Measurements from ENCODE around the gene MYH11.

MYH11 gene

DNA sequence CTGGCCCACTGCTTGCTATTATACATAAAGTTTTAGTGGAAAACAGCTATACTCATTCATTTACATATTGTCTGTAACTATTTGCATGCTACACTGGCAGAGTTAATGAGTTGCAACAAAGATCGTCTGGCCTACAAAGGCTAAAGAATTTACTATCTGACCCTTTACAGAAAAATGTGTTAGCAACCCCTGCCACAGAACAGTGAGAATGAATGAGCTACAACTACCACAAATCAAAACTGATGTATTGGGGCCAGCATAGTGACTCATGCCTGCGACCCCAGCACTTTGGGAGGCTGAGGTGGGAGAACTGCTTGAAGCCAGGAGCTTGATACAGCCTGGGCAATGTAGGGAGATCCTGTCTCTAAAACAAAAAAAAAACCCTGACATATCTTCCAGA, 92.7 kb downstream of the MYH11 start:
- DNase-seq (ENCODE audit: extremely low read depth, low read depth), result no peak
- TF ChIP-seq, protein P1, sequence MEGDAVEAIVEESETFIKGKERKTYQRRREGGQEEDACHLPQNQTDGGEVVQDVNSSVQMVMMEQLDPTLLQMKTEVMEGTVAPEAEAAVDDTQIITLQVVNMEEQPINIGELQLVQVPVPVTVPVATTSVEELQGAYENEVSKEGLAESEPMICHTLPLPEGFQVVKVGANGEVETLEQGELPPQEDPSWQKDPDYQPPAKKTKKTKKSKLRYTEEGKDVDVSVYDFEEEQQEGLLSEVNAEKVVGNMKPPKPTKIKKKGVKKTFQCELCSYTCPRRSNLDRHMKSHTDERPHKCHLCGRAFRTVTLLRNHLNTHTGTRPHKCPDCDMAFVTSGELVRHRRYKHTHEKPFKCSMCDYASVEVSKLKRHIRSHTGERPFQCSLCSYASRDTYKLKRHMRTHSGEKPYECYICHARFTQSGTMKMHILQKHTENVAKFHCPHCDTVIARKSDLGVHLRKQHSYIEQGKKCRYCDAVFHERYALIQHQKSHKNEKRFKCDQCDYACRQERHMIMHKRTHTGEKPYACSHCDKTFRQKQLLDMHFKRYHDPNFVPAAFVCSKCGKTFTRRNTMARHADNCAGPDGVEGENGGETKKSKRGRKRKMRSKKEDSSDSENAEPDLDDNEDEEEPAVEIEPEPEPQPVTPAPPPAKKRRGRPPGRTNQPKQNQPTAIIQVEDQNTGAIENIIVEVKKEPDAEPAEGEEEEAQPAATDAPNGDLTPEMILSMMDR (IDR thresholded peaks at IDR 0.05; ENCODE audit: low read depth, low read length), result no peak

DNA sequence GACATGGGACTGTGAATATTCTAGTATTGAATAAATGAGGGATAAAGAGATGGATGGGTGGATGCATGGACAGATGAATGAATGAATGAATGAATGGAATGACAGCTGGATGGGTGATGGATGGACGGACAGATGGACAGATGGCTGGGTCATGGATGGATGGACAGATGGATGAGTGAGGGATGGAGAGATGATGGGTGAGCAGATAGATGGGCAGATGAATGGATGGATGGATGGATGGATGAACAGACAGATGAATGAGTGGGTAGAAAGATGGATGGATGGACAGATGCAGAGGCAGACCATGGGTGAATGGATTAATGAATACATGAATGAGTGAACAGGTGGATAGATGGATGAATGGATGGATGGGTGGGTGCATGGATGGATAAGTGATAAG, 96.7 kb downstream of the MYH11 start:
- no peak for DNase-seq (ENCODE audit: extremely low read depth, low read depth)

DNA sequence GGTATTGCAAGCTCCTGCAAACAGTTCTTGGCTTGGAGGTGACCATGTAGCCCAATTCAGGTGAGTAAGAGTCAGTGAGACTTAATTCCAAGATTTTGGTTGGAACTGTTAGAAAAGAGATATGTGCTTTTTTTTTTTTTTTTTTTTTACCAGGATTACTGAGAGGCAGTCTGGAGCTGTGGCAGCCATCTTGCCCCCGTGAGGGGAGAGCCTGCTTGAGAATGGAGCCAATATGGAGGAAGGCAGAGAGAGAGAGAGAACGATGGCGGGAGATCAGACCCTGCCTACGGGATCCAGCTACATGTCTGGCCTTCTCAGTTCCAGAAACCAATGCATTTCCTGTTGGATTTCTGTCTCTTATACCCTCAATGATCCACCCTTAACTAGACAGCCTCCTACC, 97.8 kb downstream of the MYH11 start:
- DNase-seq (ENCODE audit: extremely low read depth, low read depth), result no peak
- TF ChIP-seq, protein P1 (IDR thresholded peaks at IDR 0.05; ENCODE audit: low read depth, low read length), result no peak

More for the DNA sequence above, 96.7 kb downstream of the MYH11 start:
- TF ChIP-seq, protein P1 (IDR thresholded peaks at IDR 0.05; ENCODE audit: low read depth, low read length), result no peak

DNA sequence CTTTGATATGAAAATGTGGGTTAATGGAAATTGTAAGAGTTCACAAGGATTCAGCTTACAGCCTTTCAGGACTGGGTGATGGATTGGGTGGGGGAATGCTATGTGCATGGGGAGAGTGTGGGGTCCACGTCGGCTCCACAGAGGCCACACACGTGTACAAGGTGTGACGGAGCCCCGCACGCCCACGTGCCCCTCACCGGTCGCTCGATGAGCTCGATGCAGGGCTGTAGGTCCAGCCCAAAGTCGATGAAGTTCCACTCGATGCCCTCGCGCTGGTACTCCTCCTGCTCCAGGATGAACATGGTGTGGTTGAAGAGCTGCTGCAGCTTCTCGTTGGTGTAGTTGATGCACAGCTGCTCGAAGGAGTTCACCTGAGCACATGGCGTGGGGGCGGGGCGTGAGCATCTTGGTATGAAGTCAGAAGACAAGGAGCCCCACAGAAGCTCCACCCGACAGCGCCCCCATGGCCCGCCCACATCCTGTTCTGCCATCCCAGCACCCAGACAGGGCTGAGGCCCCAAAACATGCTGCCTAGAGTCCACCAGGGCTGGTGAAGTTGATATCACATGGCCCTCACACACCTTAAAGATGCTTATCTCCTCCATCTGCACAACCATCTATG, 99.1 kb downstream of the MYH11 start:
- TF ChIP-seq, protein P1 (IDR thresholded peaks at IDR 0.05; ENCODE audit: low read depth, low read length), result no peak
- no peak for DNase-seq (ENCODE audit: extremely low read depth, low read depth)

DNA sequence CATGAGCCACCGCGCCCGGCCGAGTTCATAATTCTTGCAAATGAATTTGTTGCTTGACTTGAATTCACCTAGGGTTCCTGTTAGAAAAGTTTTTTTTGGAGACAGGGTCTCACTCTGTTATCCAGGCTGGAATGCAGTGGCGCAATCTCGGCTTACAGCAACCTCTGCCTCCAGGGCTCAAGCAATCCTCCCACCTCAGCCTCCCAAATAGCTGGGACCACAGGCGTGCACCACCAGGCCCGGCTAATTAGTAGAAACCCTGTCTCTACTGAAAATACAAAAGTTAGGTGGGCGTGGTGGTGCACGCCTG, 99.8 kb downstream of the MYH11 start:
- DNase-seq (ENCODE audit: extremely low read depth, low read depth), result no peak
- TF ChIP-seq, protein P1 (IDR thresholded peaks at IDR 0.05; ENCODE audit: low read depth, low read length), result no peak

DNA sequence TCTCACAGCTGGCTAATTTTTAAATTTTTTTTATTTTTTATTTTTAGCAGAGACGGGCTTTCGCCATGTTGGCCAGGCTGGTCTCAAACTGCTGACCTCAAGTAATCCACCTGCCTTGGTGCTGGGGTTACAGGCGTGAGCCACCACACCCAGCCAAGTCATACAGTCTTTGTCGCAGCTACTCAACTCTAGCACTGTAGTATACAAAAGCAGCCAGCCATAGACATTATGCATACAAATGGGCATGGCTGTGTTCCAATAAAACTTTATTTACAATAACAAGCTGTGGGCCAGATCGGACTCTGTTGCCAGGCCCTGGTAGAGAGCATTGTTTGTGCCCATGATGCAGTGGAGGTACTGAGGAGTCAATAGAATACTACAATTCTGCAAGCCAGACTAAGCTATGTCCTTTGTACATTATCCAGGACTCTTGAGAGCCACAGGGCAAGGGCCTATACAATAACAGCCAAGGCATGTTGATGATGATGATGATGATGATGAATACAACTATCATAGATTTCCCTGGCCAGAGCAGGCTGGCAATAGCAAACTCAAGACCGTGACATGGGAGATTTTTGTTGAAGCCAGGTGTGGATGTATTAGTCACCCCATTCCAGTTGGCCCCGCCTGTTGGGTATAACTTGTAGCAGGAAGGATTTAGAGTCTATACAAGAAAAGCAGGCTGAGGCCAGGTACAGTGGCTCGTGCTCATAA, 101.8 kb downstream of the MYH11 start:
- TF ChIP-seq, protein P1 (IDR thresholded peaks at IDR 0.05; ENCODE audit: low read depth, low read length), result no peak
- DNase-seq (ENCODE audit: extremely low read depth, low read depth), result no peak

DNA sequence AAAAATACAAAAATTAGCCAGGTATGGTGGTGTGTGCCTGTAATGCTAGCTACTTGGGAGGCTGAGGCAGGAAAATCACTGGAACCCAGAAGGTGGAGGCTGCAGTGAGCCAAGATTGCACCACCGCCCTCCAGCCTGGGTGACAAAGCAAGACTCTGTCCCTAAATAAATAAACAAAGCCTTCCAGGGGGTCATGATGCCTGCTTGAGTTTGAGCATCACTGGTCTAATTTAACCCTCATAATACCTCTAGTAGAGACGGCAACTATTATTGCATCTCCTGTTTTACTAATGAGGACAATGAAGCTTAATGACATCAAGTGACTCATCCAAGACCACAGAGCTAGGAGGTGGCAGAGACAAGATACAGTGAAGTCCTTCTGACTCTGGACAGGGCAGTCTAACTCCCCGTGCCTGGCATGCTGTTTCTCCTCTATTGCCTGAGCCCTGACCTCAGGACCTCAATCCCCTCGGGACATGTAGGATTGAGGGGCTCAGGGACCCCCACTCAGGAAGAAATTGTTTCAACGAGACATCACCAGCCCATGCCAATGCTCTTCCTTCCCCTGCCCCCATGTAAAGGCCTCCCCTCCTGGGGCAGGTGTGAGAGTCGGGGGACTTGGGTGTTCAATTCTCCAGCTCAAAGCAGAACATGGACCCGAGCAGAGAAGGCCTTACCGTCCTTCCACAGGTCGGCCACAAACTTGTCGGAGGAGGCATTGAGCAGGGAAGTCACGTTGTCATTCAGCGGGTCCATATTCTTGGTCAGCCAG, 103.9 kb downstream of the MYH11 start:
- no peak for DNase-seq (ENCODE audit: extremely low read depth, low read depth)
- TF ChIP-seq, protein P1 (IDR thresholded peaks at IDR 0.05; ENCODE audit: low read depth, low read length), result no peak

Measured in AG09319 (cell line).